Stimulated activated naive CD8-positive, alpha-beta T cell treated with anti-CD3 and anti-CD28 coated beads, Interleukin-15, amount 100 ng/mL, for 72 hours (primary cell): ENCODE data around the gene DPF1.

Source experiments
- ATAC-seq: fragments of 150-1000 bp; cut with Tn5 transposase; 2 replicates; pipeline ENCODE4 v1.10.0; 2021; ENCODE audit warnings: mild to moderate bottlenecking, moderate library complexity
- DNase-seq, 2 donors: peaks; one replicate each; pipeline ENCODE4 v3.0.0; 2021 to 2022
- H3K27ac Mint-ChIP-seq, 2 donors: one replicate each; pipeline ENCODE4 v1.8.0; 2022; ENCODE audit warnings: mild to moderate bottlenecking in 2 of 2, mixed read lengths in 2 of 2, moderate library complexity in 2 of 2
- H3K27me3 Mint-ChIP-seq: one replicate; pipeline ENCODE4 v1.8.0; 2022; ENCODE audit warnings: mixed read lengths
- H3K4me1 Mint-ChIP-seq: one replicate; pipeline ENCODE4 v1.8.0; 2022; ENCODE audit warnings: mild to moderate bottlenecking, mixed read lengths
- H3K4me3 Mint-ChIP-seq, 2 donors: one replicate each; pipeline ENCODE4 v1.8.0; 2022; ENCODE audit warnings: mild to moderate bottlenecking in 2 of 2, mixed read lengths in 2 of 2, moderate library complexity in 1 of 2
- H3K9me3 Mint-ChIP-seq, 2 donors: one replicate each; pipeline ENCODE4 v1.8.0; 2022; ENCODE audit warnings: mixed read lengths in 2 of 2

The DPF1 gene

GRCh38 chr19:38180071-38180470 lies 44.0 kb downstream of the DPF1 start:
- Mint-ChIP-seq H3K27ac (no peak overlapping the region), H3K27me3 (no peaks in the 10 kb centered on the region), H3K4me3 (no peak overlapping the region), H3K4me1 (no peaks in the 10 kb centered on the region), H3K9me3 (peaks cover 10 to 15% of the 10 kb centered on the region in 2 donors)
- no peak for ATAC-seq
- DNase-seq = no peak

GRCh38 chr19:38175422-38175821 lies 48.6 kb downstream of the DPF1 start:
- Mint-ChIP-seq H3K27ac (no peak overlapping the region), H3K27me3 (no peaks in the 10 kb centered on the region), H3K4me1 (no peaks in the 10 kb centered on the region), H3K4me3 (no peak overlapping the region), H3K9me3 (peaks cover 4 to 8% of the 10 kb centered on the region in 2 donors)
- DNase-seq (no peak), ATAC-seq (no peak)

GRCh38 chr19:38173291-38174041 lies 50.6 kb downstream of the DPF1 start:
- DNase-seq (no peak), ATAC-seq (no peak)
- H3K9me3 Mint-ChIP-seq = no peaks in the 10 kb centered on the region
- no peak overlapping the region for H3K4me3 Mint-ChIP-seq
- no peaks in the 10 kb centered on the region for H3K4me1 Mint-ChIP-seq
- peak overlapping the region in 1 of 2 donors; percentile 80 for H3K27ac Mint-ChIP-seq
- no peaks in the 10 kb centered on the region for H3K27me3 Mint-ChIP-seq

- H3K4me1 Mint-ChIP-seq = no peaks in the 10 kb centered on the region
- no peaks in the 10 kb centered on the region for H3K27me3 Mint-ChIP-seq
- H3K9me3 Mint-ChIP-seq = no peaks in the 10 kb centered on the region
- no peak overlapping the region for H3K4me3 Mint-ChIP-seq
- no peak overlapping the region for H3K27ac Mint-ChIP-seq
- no peak for ATAC-seq
- DNase-seq = no peak
Measured at GRCh38 chr19:38172001-38172400, 52.0 kb downstream of the DPF1 start.

- Mint-ChIP-seq H3K27ac (no peak overlapping the region), H3K4me1 (no peaks in the 10 kb centered on the region)
Measured at GRCh38 chr19:38170334-38170733, 53.7 kb downstream of the DPF1 start.

GRCh38 chr19:38168637-38169036 lies 55.4 kb downstream of the DPF1 start:
- H3K4me1 Mint-ChIP-seq = no peaks in the 10 kb centered on the region

More at GRCh38 chr19:38170334-38170733, 53.7 kb downstream of the DPF1 start:
- Mint-ChIP-seq H3K9me3 (no peaks in the 10 kb centered on the region), H3K4me3 (no peak overlapping the region), H3K27me3 (no peaks in the 10 kb centered on the region)
- ATAC-seq = no peak
- DNase-seq = no peak

GRCh38 chr19:38165335-38165734 lies 58.7 kb downstream of the DPF1 start:
- ATAC-seq (no peak), DNase-seq (no peak)
- Mint-ChIP-seq H3K4me3 (no peak overlapping the region), H3K27ac (no peak overlapping the region), H3K27me3 (no peaks in the 10 kb centered on the region), H3K9me3 (peaks cover 0 to 7% of the 10 kb centered on the region in 2 donors), H3K4me1 (no peaks in the 10 kb centered on the region)

More at GRCh38 chr19:38168637-38169036, 55.4 kb downstream of the DPF1 start:
- Mint-ChIP-seq H3K27me3 (no peaks in the 10 kb centered on the region), H3K27ac (no peak overlapping the region), H3K4me3 (no peak overlapping the region), H3K9me3 (no peaks in the 10 kb centered on the region)
- ATAC-seq (no peak), DNase-seq (no peak)

- H3K4me3 Mint-ChIP-seq = no peak overlapping the region
- peaks cover 0 to 7% of the 10 kb centered on the region in 2 donors for H3K9me3 Mint-ChIP-seq
- H3K4me1 Mint-ChIP-seq = no peaks in the 10 kb centered on the region
- H3K27ac Mint-ChIP-seq = no peak overlapping the region
- ATAC-seq = no peak
- H3K27me3 Mint-ChIP-seq = no peaks in the 10 kb centered on the region
- no peak for DNase-seq
Measured at GRCh38 chr19:38164526-38164925, 59.5 kb downstream of the DPF1 start.

- Mint-ChIP-seq H3K9me3 (peaks cover 0 to 7% of the 10 kb centered on the region in 2 donors), H3K27ac (peak overlapping the region; percentile 55 to 80)
Measured at GRCh38 chr19:38163419-38164290, 60.4 kb downstream of the DPF1 start.

GRCh38 chr19:38162632-38163031 lies 61.4 kb downstream of the DPF1 start:
- H3K27me3 Mint-ChIP-seq = no peaks in the 10 kb centered on the region
- no peaks in the 10 kb centered on the region for H3K4me1 Mint-ChIP-seq
- peaks cover 0 to 7% of the 10 kb centered on the region in 2 donors for H3K9me3 Mint-ChIP-seq
- ATAC-seq (no peak), DNase-seq (no peak)
- H3K27ac Mint-ChIP-seq = no peak overlapping the region
- H3K4me3 Mint-ChIP-seq = no peak overlapping the region

More at GRCh38 chr19:38163419-38164290, 60.4 kb downstream of the DPF1 start:
- H3K27me3 Mint-ChIP-seq = no peaks in the 10 kb centered on the region
- ATAC-seq = no peak
- no peaks in the 10 kb centered on the region for H3K4me1 Mint-ChIP-seq
- DNase-seq = no peak
- peak overlapping the region in 1 of 2 donors; percentile 20 for H3K4me3 Mint-ChIP-seq

GRCh38 chr19:38162094-38162493 lies 61.9 kb downstream of the DPF1 start:
- no peaks in the 10 kb centered on the region for H3K4me1 Mint-ChIP-seq

More at GRCh38 chr19:38162094-38162493, 61.9 kb downstream of the DPF1 start:
- H3K27ac Mint-ChIP-seq = no peak overlapping the region
- H3K4me3 Mint-ChIP-seq = no peak overlapping the region
- ATAC-seq (no peak), DNase-seq (no peak)
- H3K27me3 Mint-ChIP-seq = no peaks in the 10 kb centered on the region
- H3K9me3 Mint-ChIP-seq = peaks cover 0 to 7% of the 10 kb centered on the region in 2 donors
